DOHH2 (cell line): Measurements from ENCODE around the gene CGNL1.

Experiments used
- H3F3A ChIP-seq: fragments of 200-600 bp; sonication (generic), shearing (Covaris generic); 2 replicates; pipeline ENCODE4 v1.6.0; 2016; ENCODE audit warnings: antibody characterized with exemption, mild to moderate bottlenecking; ENCODE audit not compliant: control insufficient read depth, insufficient read depth
- H3K27ac ChIP-seq: fragments of 200-600 bp; sonication (generic); 2 replicates; pipeline ENCODE4 v1.5.1; 2014; ENCODE audit warnings: low read depth, mild to moderate bottlenecking, low read length, moderate library complexity
- H3K27me3 ChIP-seq: fragments of 200-600 bp; sonication (generic); 2 replicates; pipeline ENCODE4 v1.6.1; 2014; ENCODE audit warnings: mild to moderate bottlenecking, low read length, mixed read lengths; ENCODE audit not compliant: control insufficient read depth
- H3K36me3 ChIP-seq: fragments of 200-600 bp; sonication (generic); 2 replicates; pipeline ENCODE4 v1.6.1; 2014; ENCODE audit warnings: mild to moderate bottlenecking, low read length, moderate library complexity, mixed read lengths; ENCODE audit not compliant: control insufficient read depth
- H3K4me1 ChIP-seq: fragments of 200-600 bp; sonication (generic); 2 replicates; pipeline ENCODE4 v1.6.1; 2014; ENCODE audit warnings: mild to moderate bottlenecking, low read length, mixed read lengths; ENCODE audit not compliant: control insufficient read depth
- H3K4me2 ChIP-seq: fragments of 200-600 bp; sonication (generic); 2 replicates; pipeline ENCODE4 v1.6.0; 2014; ENCODE audit warnings: mild to moderate bottlenecking, low read length, moderate library complexity
- H3K4me3 ChIP-seq: fragments of 200-600 bp; sonication (generic); 2 replicates; pipeline ENCODE4 v1.5.1; 2014; ENCODE audit warnings: mild to moderate bottlenecking, low read length, mixed read lengths
- H3K79me2 ChIP-seq: fragments of 200-600 bp; sonication (generic); 2 replicates; pipeline ENCODE4 v1.6.1; 2014; ENCODE audit warnings: mild to moderate bottlenecking, low read length, mixed read lengths; ENCODE audit not compliant: control insufficient read depth
- H3K9me2 ChIP-seq: fragments of 200-600 bp; sonication (generic); replicated peaks from 2 replicates; pipeline ENCODE4 v1.6.1; 2014; ENCODE audit warnings: mild to moderate bottlenecking, low read length, mixed read lengths; ENCODE audit not compliant: control insufficient read depth
- H3K9me3 ChIP-seq: fragments of 200-600 bp; sonication (generic); 2 replicates; pipeline ENCODE4 v1.6.1; 2014; ENCODE audit warnings: antibody characterized with exemption, low read length, mixed read lengths; ENCODE audit not compliant: control insufficient read depth, insufficient read depth
- H4K20me1 ChIP-seq: fragments of 200-600 bp; sonication (generic); 2 replicates; pipeline ENCODE4 v1.6.0; 2014; ENCODE audit warnings: low read depth, mild to moderate bottlenecking, antibody characterized with exemption, low read length, moderate library complexity; ENCODE audit not compliant: control insufficient read depth, insufficient read depth
- CTCF ChIP-seq: fragments of 200-600 bp; sonication (generic); IDR thresholded peaks from one replicate; pipeline ENCODE4 v1.5.1; 2014; ENCODE audit warnings: antibody characterized with exemption, mild to moderate bottlenecking, low read depth, low read length; ENCODE audit not compliant: poor library complexity, severe bottlenecking
- EZH2phosphoT487 ChIP-seq: fragments of 200-600 bp; sonication (generic); IDR thresholded peaks from 2 replicates; pipeline ENCODE4 v1.6.1; 2017; ENCODE audit warnings: borderline replicate concordance, mild to moderate bottlenecking, antibody characterized with exemption, low read length, moderate library complexity, mixed read lengths

CGNL1 gene

GRCh38 chr15:57502116-57502515 lies 125.8 kb downstream of the CGNL1 start:
- Histone ChIP-seq H3K27me3 (no peaks in the 10 kb centered on the region), H3K4me1 (no peaks in the 10 kb centered on the region)

GRCh38 chr15:57503051-57503702 lies 126.9 kb downstream of the CGNL1 start:
- no peak overlapping the region for H3K27ac ChIP-seq
- H3K36me3 ChIP-seq = no peaks in the 10 kb centered on the region
- no peaks in the 10 kb centered on the region for H3K4me1 ChIP-seq
- no peaks in the 10 kb centered on the region for H3K79me2 ChIP-seq
- H3K4me2 ChIP-seq = no peak overlapping the region
- no peak overlapping the region for H3K4me3 ChIP-seq
- H3F3A ChIP-seq = no peaks in the 10 kb centered on the region
- H3K27me3 ChIP-seq = no peaks in the 10 kb centered on the region
- no peaks in the 10 kb centered on the region for H3K9me2 ChIP-seq
- H3K9me3 ChIP-seq = no peaks in the 10 kb centered on the region
- no peaks in the 10 kb centered on the region for H4K20me1 ChIP-seq
- no peak for TF ChIP-seq EZH2phosphoT487
- TF ChIP-seq CTCF = peak; percentile 42

More at GRCh38 chr15:57502116-57502515, 125.8 kb downstream of the CGNL1 start:
- Histone ChIP-seq H3K9me3 (no peaks in the 10 kb centered on the region), H3K27ac (no peak overlapping the region), H3K4me3 (no peak overlapping the region), H3K36me3 (no peaks in the 10 kb centered on the region), H3F3A (no peaks in the 10 kb centered on the region), H4K20me1 (no peaks in the 10 kb centered on the region), H3K4me2 (no peak overlapping the region), H3K9me2 (no peaks in the 10 kb centered on the region), H3K79me2 (no peaks in the 10 kb centered on the region)
- TF ChIP-seq CTCF (no peak), EZH2phosphoT487 (no peak)

GRCh38 chr15:57503911-57504598 lies 127.8 kb downstream of the CGNL1 start:
- Histone ChIP-seq H3K4me2 (no peak overlapping the region), H3K27ac (no peak overlapping the region), H3K36me3 (no peaks in the 10 kb centered on the region), H3F3A (no peaks in the 10 kb centered on the region), H3K4me1 (no peaks in the 10 kb centered on the region), H3K4me3 (no peak overlapping the region), H3K79me2 (no peaks in the 10 kb centered on the region), H3K9me3 (no peaks in the 10 kb centered on the region), H4K20me1 (no peaks in the 10 kb centered on the region), H3K9me2 (no peaks in the 10 kb centered on the region), H3K27me3 (no peaks in the 10 kb centered on the region)
- TF ChIP-seq EZH2phosphoT487 (no peak), CTCF (no peak)
